GM23338 (cell line): Measurements from ENCODE around the gene PCSK4. TPM values are rescaled to one million over a fixed set of nuclear protein-coding genes. Genes with fewer than 3 reads are reported as not detected.
"Not testable (repeated sequence)": the region's sequence is repeated elsewhere in the genome, so short reads cannot be mapped to it uniquely, and the experiment has no call there.

Source experiments
- ATAC-seq: fragments of 200-7000 bp; cut with Tn5 transposase; 3 replicates; pipeline ENCODE4 v1.9.1; 2020
- DNase-seq: peaks from one replicate; pipeline ENCODE4 v3.0.0-alpha.2; 2015; ENCODE audit warnings: low spot score
- H2AFZ ChIP-seq: fragments of 200-600 bp; sonication (generic); 2 replicates; pipeline ENCODE4 v1.8.0; 2016; ENCODE audit warnings: antibody characterized with exemption, mild to moderate bottlenecking, moderate library complexity
- H3F3A ChIP-seq: fragments of 200-600 bp; sonication (generic); replicated peaks from 2 replicates; pipeline ENCODE4 v1.8.0; 2017; ENCODE audit warnings: antibody characterized with exemption, mixed run types, low read depth
- H3K27ac ChIP-seq: fragments of 200-600 bp; sonication (generic); 2 replicates; pipeline ENCODE4 v1.6.1; 2016; ENCODE audit warnings: low read depth
- H3K27me3 ChIP-seq: fragments of 200-600 bp; sonication (generic); 2 replicates; pipeline ENCODE4 v1.8.0; 2016; ENCODE audit warnings: mild to moderate bottlenecking, mixed run types, moderate library complexity; ENCODE audit not compliant: insufficient read depth
- H3K36me3 ChIP-seq: fragments of 200-600 bp; sonication (generic); 2 replicates; pipeline ENCODE4 v1.8.0; 2016; ENCODE audit warnings: mild to moderate bottlenecking; ENCODE audit not compliant: insufficient read depth
- H3K4me1 ChIP-seq: fragments of 200-600 bp; sonication (generic); 2 replicates; pipeline ENCODE4 v1.8.0; 2016; ENCODE audit warnings: mild to moderate bottlenecking, moderate library complexity; ENCODE audit not compliant: insufficient read depth
- H3K4me2 ChIP-seq: fragments of 200-600 bp; sonication (generic); 2 replicates; pipeline ENCODE4 v1.7.1; 2017; ENCODE audit warnings: mixed run types
- H3K4me3 ChIP-seq: fragments of 200-600 bp; sonication (generic); 2 replicates; pipeline ENCODE4 v1.6.1; 2016; ENCODE audit warnings: mixed run types
- H3K79me2 ChIP-seq: fragments of 200-600 bp; sonication (generic); replicated peaks from 2 replicates; pipeline ENCODE4 v1.8.0; 2017; ENCODE audit warnings: mild to moderate bottlenecking; ENCODE audit not compliant: insufficient read depth
- H3K9me2 ChIP-seq: fragments of 200-600 bp; sonication (generic); 2 replicates; pipeline ENCODE4 v1.8.0; 2017; ENCODE audit not compliant: insufficient read depth
- H4K20me1 ChIP-seq: fragments of 200-600 bp; sonication (generic); replicated peaks from 2 replicates; pipeline ENCODE4 v1.8.0; 2017; ENCODE audit warnings: mild to moderate bottlenecking; ENCODE audit not compliant: insufficient read depth
- H3K27ac Mint-ChIP-seq: 2 replicates; pipeline ENCODE4 v1.8.0; 2020; ENCODE audit warnings: inconsistent platforms, mild to moderate bottlenecking, moderate library complexity, mixed read lengths
- H3K27me3 Mint-ChIP-seq: 3 replicates; pipeline ENCODE4 v1.8.0; 2022; ENCODE audit warnings: low read depth, mild to moderate bottlenecking, moderate library complexity, mixed read lengths, inconsistent platforms; ENCODE audit not compliant: insufficient read depth, poor library complexity
- H3K36me3 Mint-ChIP-seq: 3 replicates; pipeline ENCODE4 v1.8.0; 2021; ENCODE audit warnings: low read depth, mild to moderate bottlenecking, inconsistent platforms, moderate library complexity, mixed read lengths
- H3K4me1 Mint-ChIP-seq: 3 replicates; pipeline ENCODE4 v1.8.0; 2020; ENCODE audit warnings: mild to moderate bottlenecking, inconsistent platforms, mixed read lengths
- H3K4me3 Mint-ChIP-seq: 3 replicates; pipeline ENCODE4 v1.8.0; 2021; ENCODE audit warnings: moderate library complexity, mild to moderate bottlenecking, inconsistent platforms, mixed read lengths
- H3K9me3 Mint-ChIP-seq: 3 replicates; pipeline ENCODE4 v1.8.0; 2020; ENCODE audit warnings: moderate library complexity, mild to moderate bottlenecking, inconsistent platforms, mixed read lengths
- CREB1 ChIP-seq: fragments of 250-450 bp; sonication (Bioruptor Pico); IDR thresholded peaks from 2 replicates; pipeline ENCODE4 v1.5.0; 2020; ENCODE audit warnings: low read depth, mild to moderate bottlenecking, moderate library complexity
- CTCF ChIP-seq, 2 experiments: fragments of 200-600 bp in 1 of 2; sonication (generic) in 1 of 2; conservative IDR thresholded peaks; 2 replicates each; pipeline versions ENCODE4 v1.5.1 to v1.6.1; 2016 to 2017; ENCODE audit warnings: antibody characterized with exemption in 2 of 2, low read depth in 2 of 2, mild to moderate bottlenecking in 2 of 2, moderate library complexity in 1 of 2
- ETS1 ChIP-seq: IDR thresholded peaks from 2 replicates; pipeline ENCODE4 v1.6.1; 2016; ENCODE audit warnings: antibody characterized with exemption
- EZH2 ChIP-seq: fragments of 200-600 bp; sonication (generic); IDR thresholded peaks from one replicate; pipeline ENCODE4 v1.8.0; 2017; ENCODE audit warnings: antibody characterized with exemption, mild to moderate bottlenecking, low read depth; ENCODE audit not compliant: unreplicated experiment
- EZH2phosphoT487 ChIP-seq: fragments of 200-600 bp; sonication (generic); IDR thresholded peaks from one replicate; pipeline ENCODE4 v1.8.1; 2018; ENCODE audit warnings: antibody characterized with exemption; ENCODE audit not compliant: unreplicated experiment
- JUNB ChIP-seq: IDR thresholded peaks from one replicate; pipeline ENCODE4 v1.6.1; 2016; ENCODE audit warnings: antibody characterized with exemption; ENCODE audit not compliant: unreplicated experiment
- NANOG ChIP-seq: IDR thresholded peaks from 2 replicates; pipeline ENCODE4 v1.6.1; 2016; ENCODE audit warnings: antibody characterized with exemption, borderline replicate concordance
- REST ChIP-seq: IDR thresholded peaks from one replicate; pipeline ENCODE4 v1.6.1; 2018; ENCODE audit warnings: antibody characterized with exemption; ENCODE audit not compliant: unreplicated experiment
- ZNF114 ChIP-seq: fragments of 250-450 bp; sonication (Bioruptor Pico); IDR thresholded peaks from 2 replicates; pipeline ENCODE4 v1.5.0; 2020; ENCODE audit warnings: mild to moderate bottlenecking, moderate library complexity
- polyA plus RNA-seq: library from polyadenylated mRNA; unstranded; fragments of >200 nt; fragmentation: Nextera tagmentation; extraction: Ambion mirVana; gene quantifications from 2 replicates; pipeline ENCODE4 v1.2.1, GENCODE V29; 2016
- total RNA-seq: library from RNA; depleted of rRNA; stranded (reverse); fragments of >200 nt; shearing (Covaris generic); gene quantifications from 2 replicates; pipeline ENCODE4 v1.2.3, GENCODE V29; 2014

The PCSK4 gene
- total and polyA plus RNA-seq, 2 experiments from 2014 or later, result 3.8 to 15.1 TPM

GRCh38 chr19:1520203-1520780, 30.1 kb upstream of the PCSK4 start:
- peaks cover 27% of the 10 kb centered on the region for H3K27me3 ChIP-seq
- H3K4me1 ChIP-seq, result no peaks in the 10 kb centered on the region
- peaks cover 39% of the 10 kb centered on the region for H3K27me3 Mint-ChIP-seq

GRCh38 chr19:1519802-1520201, 29.7 kb upstream of the PCSK4 start:
- not testable (repeated sequence) for H4K20me1 ChIP-seq, H3K27ac ChIP-seq, H3K4me3 ChIP-seq, H3K4me1 ChIP-seq, DNase-seq, H3F3A ChIP-seq, H3K27ac Mint-ChIP-seq, H3K9me3 Mint-ChIP-seq, H3K36me3 Mint-ChIP-seq, H3K4me3 Mint-ChIP-seq, H2AFZ ChIP-seq, ATAC-seq, H3K9me2 ChIP-seq, H3K4me2 ChIP-seq, H3K36me3 ChIP-seq, H3K79me2 ChIP-seq, H3K4me1 Mint-ChIP-seq
- H3K27me3 ChIP-seq, result peaks cover 23% of the 10 kb centered on the region
- H3K27me3 Mint-ChIP-seq, result peaks cover 34% of the 10 kb centered on the region

More at GRCh38 chr19:1520203-1520780, 30.1 kb upstream of the PCSK4 start:
- peaks cover 4% of the 10 kb centered on the region; the same call in 1 of the 3 replicates for H3K36me3 Mint-ChIP-seq
- no peaks in the 10 kb centered on the region for H3K79me2 ChIP-seq
- no peak overlapping the region for H3K4me3 ChIP-seq
- H3K27ac ChIP-seq, result no peak overlapping the region
- no peaks in the 10 kb centered on the region for H3K36me3 ChIP-seq
- no peak overlapping the region for H3K4me3 Mint-ChIP-seq
- H3K9me2 ChIP-seq, result no peaks in the 10 kb centered on the region
- ATAC-seq, result no peak
- TF ChIP-seq JUNB, result no peak
- TF ChIP-seq ZNF114 (CRISPR knock-in tag), result no peak
- no peak for TF ChIP-seq REST
- TF ChIP-seq CREB1, result no peak
- no peak for TF ChIP-seq CTCF (conservative IDR thresholded peaks at IDR 0.05; ENCODE audit: low read depth in 2 of 2)
- no peak for TF ChIP-seq NANOG
- TF ChIP-seq EZH2, result no peak
- no peak for TF ChIP-seq ETS1
- no peak for TF ChIP-seq EZH2phosphoT487
- no peak overlapping the region for H3K27ac Mint-ChIP-seq
- no peak for DNase-seq
- no peaks in the 10 kb centered on the region; the same call in 1 of the 2 replicates for H4K20me1 ChIP-seq
- H3F3A ChIP-seq, result 0 out of 2 replicates have a peak, but pooled peaks cover 4% of the 10 kb centered on the region
- no peak overlapping the region for H3K4me2 ChIP-seq
- H2AFZ ChIP-seq, result no peak overlapping the region
- peaks cover 8% of the 10 kb centered on the region for H3K9me3 Mint-ChIP-seq
- peaks cover 6% of the 10 kb centered on the region; the same call in 2 of the 3 replicates for H3K4me1 Mint-ChIP-seq
